Spinal cord (tissue), 10 donors: Measurements from ENCODE around the gene STAM2. TPM values are rescaled to one million over a fixed set of nuclear protein-coding genes. Genes with fewer than 3 reads are reported as not detected.

Experiments
- DNase-seq, 6 donors: peaks; one replicate each; pipeline versions ENCODE4 v3.0.0 to v3.0.0-alpha.2; 2013 to 2015; ENCODE audit warnings: low spot score in 6 of 6, low read depth in 4 of 6
- H3K27ac ChIP-seq: one replicate; pipeline ENCODE4 v1.5.1; 2013; ENCODE audit warnings: low read depth, low read length, control low read depth
- H3K27me3 ChIP-seq: one replicate; pipeline ENCODE4 v1.6.1; 2013; ENCODE audit warnings: low read length; ENCODE audit not compliant: control insufficient read depth, insufficient read depth
- H3K36me3 ChIP-seq: one replicate; pipeline ENCODE4 v1.6.1; 2013; ENCODE audit warnings: low read length; ENCODE audit not compliant: control insufficient read depth, insufficient read depth
- H3K4me1 ChIP-seq: one replicate; pipeline ENCODE4 v1.6.1; 2013; ENCODE audit warnings: low read length; ENCODE audit not compliant: control insufficient read depth, insufficient read depth
- H3K4me3 ChIP-seq: one replicate; pipeline ENCODE4 v1.5.1; 2013; ENCODE audit warnings: low read depth, low read length, control low read depth
- H3K9me3 ChIP-seq: one replicate; pipeline ENCODE4 v1.6.1; 2013; ENCODE audit warnings: low read length; ENCODE audit not compliant: control insufficient read depth, insufficient read depth
- WGBS: methylation state at CpG from one replicate; pipeline ENCODE4 v1.1.5; 2013; ENCODE audit warnings: missing lambda C conversion rate; ENCODE audit not compliant: insufficient coverage; 5-methylcytosine and 5-hydroxymethylcytosine counted together
- polyA plus RNA-seq, 2 donors: library from polyadenylated mRNA; unstranded; fragments of 120-200 nt; gene quantifications; one replicate each; pipeline ENCODE4 v1.2.1, GENCODE V29; 2013; ENCODE audit not compliant: insufficient read length in 2 of 2
- small RNA-seq: library from RNA; depleted of rRNA; stranded (forward); fragments of <200 nt; gene quantifications from one replicate; pipeline ENCODE3, GENCODE V24; 2014; ENCODE audit warnings: low replicate concordance
- total RNA-seq, 2 donors: library from RNA; depleted of rRNA in 1 of 2; stranded (reverse); fragments of 120-200 nt in 1 of 2; fragments of >200 nt in 1 of 2; gene quantifications; one replicate each; pipeline versions ENCODE4 v1.2.3 to v1.2.4, GENCODE V29; 2013 to 2014
- donor health status: healthy.

STAM2 gene
- total and polyA plus RNA-seq, 4 donors = 25.4 to 59.7 (median 40.8) TPM

DNA sequence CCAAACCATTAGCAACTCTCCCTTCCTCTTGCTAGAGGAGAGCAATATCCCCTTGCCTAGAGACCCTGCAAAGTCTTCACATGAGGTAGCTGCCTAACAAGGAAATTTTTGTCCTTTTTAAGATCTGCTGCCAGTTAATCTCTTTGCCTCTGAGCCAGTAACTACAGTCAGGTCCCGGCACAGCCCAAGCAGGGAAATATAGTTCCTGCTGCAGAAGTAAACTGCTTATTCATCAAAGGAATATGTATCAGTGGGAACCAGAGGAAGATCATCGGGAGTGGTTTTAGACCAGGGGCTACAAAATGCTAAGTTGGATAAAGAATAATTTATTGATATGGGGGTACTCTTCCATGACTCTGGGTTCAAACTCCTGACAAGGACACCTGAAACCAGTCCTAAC is 107.3 kb downstream of the STAM2 start:
- H3K4me3 ChIP-seq = no peak overlapping the region
- H3K36me3 ChIP-seq = no peaks in the 10 kb centered on the region
- DNase-seq = no peak
- no peaks in the 10 kb centered on the region for H3K27me3 ChIP-seq
- no peaks in the 10 kb centered on the region for H3K9me3 ChIP-seq
- WGBS = 88% methylated on average over 2 of the region's 2 CpGs
- H3K4me1 ChIP-seq = no peaks in the 10 kb centered on the region
- no peak overlapping the region for H3K27ac ChIP-seq

DNA sequence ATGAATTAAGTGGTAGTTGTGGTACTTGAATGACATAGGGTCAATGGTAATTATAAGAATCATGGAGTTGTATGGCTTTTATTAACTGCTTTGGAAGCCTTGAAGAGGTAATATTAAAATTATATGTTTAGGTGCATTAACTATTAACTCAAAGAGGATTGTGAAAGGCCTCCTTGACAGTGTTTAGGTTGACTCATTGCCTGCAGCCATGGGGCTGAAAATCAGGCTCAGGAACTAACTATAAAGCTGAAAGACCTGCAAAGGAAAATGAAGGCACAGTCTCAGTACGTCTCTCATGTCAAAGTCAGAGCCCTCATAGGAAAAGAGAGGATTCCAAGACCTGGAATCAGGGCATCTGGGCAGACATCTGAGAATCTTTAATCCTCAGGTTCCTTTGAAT is 107.7 kb downstream of the STAM2 start:
- Histone ChIP-seq H3K36me3 (no peaks in the 10 kb centered on the region), H3K4me1 (no peaks in the 10 kb centered on the region), H3K27ac (no peak overlapping the region), H3K27me3 (no peaks in the 10 kb centered on the region), H3K9me3 (no peaks in the 10 kb centered on the region), H3K4me3 (no peak overlapping the region)
- DNase-seq = no peak
- 70% methylated on average over 1 of the region's 1 CpG for WGBS

Small RNAs within 50 kb of the gene (small RNA-seq; reads per million reads assigned to genes)
- not detected for gene RPL30P2

Other genes with a start within 250 kb of the STAM2 start
- 10 to 100 TPM; 22.3 to 62.9 TPM for gene CACNB4, start 76.7 kb downstream of the STAM2 start, total RNA-seq
- gene CACNB4, start 76.7 kb downstream of the STAM2 start, polyA plus RNA-seq = 10 to 100 TPM; 13.8 to 24.8 TPM
- 100 to 1,000 TPM in 1 of 2 donors, 10 to 100 TPM in 1; 81.1 to 150 TPM for gene FMNL2, start 159.4 kb upstream of the STAM2 start, total RNA-seq
- gene FMNL2, start 159.4 kb upstream of the STAM2 start, polyA plus RNA-seq = 100 to 1,000 TPM; 142 to 173 TPM